Measurements from ENCODE around the gene FAM117B.

DNA sequence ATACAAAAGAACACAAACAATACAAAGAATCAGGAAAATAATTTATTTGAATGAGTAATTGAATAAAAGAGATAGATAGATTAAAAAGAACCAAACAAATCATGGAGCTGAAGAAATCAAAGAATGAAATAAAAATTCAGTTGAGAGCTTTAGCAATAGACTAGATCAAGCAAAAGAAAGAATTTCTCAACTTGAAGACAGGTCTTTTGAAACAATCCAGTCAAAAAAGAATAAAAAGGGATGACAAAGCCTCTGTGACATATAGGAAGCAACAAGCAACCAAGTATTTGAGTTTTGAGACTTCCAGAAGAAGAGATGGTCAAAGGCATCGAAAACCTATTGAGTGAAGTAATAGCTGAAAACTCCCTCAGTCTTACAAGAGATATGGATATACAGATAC lies 108.8 kb downstream of the FAM117B start:
- TF ChIP-seq, protein P1, sequence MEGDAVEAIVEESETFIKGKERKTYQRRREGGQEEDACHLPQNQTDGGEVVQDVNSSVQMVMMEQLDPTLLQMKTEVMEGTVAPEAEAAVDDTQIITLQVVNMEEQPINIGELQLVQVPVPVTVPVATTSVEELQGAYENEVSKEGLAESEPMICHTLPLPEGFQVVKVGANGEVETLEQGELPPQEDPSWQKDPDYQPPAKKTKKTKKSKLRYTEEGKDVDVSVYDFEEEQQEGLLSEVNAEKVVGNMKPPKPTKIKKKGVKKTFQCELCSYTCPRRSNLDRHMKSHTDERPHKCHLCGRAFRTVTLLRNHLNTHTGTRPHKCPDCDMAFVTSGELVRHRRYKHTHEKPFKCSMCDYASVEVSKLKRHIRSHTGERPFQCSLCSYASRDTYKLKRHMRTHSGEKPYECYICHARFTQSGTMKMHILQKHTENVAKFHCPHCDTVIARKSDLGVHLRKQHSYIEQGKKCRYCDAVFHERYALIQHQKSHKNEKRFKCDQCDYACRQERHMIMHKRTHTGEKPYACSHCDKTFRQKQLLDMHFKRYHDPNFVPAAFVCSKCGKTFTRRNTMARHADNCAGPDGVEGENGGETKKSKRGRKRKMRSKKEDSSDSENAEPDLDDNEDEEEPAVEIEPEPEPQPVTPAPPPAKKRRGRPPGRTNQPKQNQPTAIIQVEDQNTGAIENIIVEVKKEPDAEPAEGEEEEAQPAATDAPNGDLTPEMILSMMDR (IDR thresholded peaks at IDR 0.05): no peak
- no peak for TF ChIP-seq POLR2A (IDR thresholded peaks at IDR 0.05)
- TF ChIP-seq POLR2AphosphoS5 (IDR thresholded peaks at IDR 0.05): no peak

Data from upper lobe of left lung (tissue), 4 donors.